Measurements from ENCODE around the gene BCAS1. TPM values are rescaled to one million over a fixed set of nuclear protein-coding genes. Genes with fewer than 3 reads are reported as not detected.
A peak's percentile ranks its signal among the peaks of the same experiment; 100 is the strongest.

BCAS1 gene
- polyA plus RNA-seq, 5 donors = 0.54 to 1.2 (median 0.85) TPM

DNA sequence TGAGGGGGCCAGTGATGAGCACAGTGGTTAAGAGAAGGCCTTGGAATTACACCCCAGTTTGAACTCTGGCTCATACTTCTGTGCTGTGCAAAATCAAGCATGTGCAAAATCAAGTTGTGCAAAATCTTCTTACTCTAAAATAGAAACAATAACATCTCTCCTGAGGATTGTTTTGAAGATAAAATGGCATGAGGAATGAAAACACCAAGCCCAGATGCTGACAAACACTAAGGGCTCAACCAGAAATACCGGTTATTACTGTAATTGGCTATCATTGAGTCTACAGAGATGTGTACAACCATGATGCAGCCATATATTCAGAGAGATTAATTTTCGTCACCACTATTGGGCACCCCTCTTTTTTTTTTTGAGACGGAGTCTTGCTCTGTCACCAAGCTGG lies 5.9 kb upstream of the BCAS1 start:
- no peak for DNase-seq

DNA sequence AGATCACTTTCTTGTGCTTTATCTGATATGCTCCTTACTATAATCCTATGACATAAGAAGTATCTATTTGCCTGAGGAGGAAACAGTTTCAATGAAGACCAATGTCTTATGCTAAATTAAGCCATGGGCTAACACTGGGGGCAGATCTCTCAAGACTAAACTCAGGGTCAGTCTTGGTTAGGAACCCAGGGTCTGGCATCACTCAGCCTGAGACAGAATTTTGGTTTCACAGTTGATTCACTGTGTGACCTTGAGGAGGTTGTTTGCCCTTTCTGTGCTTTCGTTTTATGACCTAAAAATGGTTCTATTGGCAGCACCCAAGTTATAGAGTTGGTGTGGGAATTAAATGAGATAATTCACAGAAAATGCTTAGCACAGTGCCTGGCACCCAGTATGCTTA lies 4.9 kb upstream of the BCAS1 start:
- no peak for DNase-seq

DNA sequence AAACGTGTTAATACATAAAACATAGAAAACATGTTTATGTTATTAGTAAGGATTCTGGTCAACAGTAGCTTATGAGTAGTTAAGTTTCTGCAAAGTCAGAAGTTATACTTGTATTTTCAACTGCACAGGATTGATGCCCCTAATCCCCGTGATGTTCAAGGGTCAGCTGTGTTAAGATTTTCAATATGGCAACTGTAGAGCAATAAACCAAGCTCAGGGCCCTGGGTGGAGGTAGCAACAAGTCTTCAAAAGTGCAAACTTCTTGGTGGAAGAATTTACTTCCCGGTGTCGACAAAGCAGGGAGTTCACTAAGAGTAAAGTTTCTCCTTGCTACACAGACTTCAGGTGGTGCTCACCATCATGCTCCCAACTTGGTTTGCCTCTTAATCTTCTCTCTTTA lies 4.1 kb upstream of the BCAS1 start:
- DNase-seq = no peak

DNA sequence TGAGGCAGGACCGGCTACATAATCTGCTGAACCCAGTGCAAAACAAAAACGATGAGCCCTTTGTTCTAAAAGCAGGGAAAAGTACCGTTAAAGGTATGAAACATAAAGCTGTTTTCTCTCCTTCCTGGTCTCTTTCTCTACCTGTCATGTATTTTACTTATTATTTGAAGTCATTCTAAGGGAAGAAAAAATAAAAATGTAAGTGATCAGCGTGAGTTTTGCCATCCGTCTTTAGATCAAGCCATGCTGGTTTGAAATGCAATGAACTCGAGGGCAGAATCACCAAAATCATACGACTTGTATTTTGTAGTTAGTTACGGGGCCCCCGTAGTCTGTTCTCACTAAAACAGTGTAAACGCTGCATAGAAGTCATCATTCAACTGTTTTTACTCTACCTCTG lies 2.9 kb upstream of the BCAS1 start:
- no peak for DNase-seq

DNA sequence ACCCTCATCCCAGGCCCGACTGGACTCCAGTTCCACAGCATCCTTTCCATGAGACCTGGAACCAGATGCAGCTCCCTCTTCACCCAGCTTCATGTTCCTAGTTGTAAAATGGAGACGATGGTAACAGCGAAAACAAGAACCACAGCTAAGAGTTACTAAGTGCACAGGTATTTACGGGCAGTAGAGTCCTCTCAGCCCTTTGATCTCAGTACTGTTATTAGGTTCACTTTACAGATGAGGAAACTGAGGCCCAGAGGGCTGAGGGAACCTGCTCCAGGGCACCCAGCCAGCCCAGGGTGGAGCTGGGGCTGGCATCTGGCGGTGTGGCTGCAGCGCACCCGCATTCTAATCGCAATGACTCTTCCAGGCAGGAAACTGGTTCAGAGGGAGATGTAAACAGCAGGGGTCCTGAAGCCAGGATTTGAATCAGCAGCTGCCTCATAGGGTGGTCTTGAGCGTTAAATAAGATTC lies 858 bp downstream of the BCAS1 start:
- no peak for DNase-seq

DNA sequence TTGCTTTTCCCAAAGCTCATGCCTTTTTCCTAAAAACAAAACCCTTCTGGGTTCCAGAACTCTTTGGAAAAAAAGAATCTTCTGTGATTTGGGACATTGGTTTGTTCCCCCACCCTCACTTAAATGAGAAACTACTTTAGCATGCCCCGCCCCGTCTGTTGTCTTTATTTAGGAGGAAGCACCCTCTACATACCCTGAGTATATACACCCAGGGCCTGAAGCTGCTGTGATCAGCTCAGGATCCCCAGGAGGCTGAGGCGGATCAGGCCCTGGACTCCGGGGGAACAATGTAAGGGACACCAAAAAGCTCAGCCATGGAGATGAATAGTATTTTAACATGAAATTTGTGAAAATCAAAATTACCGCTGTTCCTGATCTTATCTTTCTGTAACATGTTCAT lies 1.4 kb downstream of the BCAS1 start:
- DNase-seq = no peak

DNA sequence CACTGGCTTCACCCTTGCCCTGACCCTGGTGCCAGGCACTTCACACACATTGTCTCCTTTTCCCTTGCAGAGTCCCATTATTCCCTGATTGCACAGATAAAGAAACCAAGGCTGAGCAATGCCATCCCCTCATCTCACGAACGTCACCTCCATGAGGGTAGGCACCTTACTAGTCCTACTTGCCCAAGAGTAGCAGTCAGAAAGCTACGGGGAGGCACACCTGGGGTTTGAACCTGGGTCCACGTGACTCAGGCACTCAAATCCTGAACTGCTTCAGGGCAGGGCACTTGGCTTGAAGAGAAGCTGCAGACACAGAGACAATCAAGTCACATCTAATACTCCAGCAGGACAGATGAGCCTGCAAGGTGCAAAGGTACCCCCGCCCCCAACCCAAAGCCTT lies 1.9 kb downstream of the BCAS1 start:
- no peak for DNase-seq

DNA sequence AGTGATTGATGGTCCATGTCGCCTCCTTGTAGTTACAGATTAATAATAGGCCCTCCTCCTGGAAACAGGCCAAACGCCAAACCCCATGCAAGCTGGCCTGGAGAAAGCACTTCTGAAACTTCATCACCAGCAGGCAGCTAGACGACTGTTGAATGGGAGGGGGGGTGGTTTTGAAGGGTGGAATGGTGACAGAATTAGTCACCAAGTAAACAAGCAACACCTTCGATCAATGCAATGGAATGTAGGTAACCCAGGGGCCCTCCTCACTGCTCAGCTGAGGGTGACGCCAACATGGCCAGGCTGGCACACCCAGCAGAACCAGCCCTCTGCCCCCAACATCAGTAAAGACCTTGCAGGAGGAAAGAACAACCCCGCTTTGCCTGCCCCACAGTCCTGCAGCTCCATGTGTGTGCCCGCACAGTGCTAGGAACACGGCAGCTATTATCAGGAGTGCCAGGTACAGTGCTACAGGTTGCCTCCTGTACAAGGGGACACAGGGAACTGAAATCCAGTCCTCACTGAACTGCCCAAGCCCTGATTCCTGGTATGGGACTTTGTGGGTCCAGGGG lies 2.7 kb downstream of the BCAS1 start:
- DNase-seq = peak; percentile 42 to 63

DNA sequence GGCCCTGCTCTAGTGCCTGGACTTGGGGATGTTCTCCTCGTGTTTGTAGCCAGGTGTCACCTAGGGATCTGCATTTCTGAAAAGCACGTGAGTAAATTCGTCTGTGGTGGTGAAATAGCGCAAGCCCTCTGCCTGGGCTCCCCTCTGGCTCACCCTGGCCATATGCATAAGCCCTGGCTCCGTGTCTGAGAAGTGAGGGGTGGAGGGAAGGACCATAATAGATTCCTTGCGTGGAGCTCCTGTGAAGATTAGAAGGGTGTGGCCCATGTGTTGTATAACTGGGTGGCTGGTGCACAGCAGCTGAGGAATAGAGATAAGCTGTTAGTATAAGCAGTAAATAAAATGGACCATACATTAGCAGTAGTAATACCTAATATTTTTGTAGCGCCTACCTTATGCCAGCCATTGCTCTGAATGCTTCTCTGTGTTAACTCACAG lies 4.8 kb downstream of the BCAS1 start:
- no peak for DNase-seq

DNA sequence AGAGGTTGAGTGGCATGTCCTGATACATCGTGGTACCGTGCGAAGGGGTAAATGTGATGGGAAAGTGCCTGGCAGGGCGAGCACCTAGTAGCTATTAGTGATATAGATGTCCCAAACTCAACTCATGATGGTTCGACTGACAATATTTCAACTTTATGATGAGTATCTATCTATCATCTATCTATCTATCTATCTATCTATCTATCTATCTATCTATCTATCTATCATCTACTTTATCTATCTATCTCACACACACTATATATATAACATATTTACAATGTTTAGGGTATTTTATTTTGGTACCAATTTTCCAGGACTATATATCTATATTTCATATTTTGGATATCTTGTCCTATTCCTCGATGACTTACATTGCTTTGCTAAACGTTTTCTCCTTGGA lies 5.5 kb downstream of the BCAS1 start:
- no peak for DNase-seq

DNA sequence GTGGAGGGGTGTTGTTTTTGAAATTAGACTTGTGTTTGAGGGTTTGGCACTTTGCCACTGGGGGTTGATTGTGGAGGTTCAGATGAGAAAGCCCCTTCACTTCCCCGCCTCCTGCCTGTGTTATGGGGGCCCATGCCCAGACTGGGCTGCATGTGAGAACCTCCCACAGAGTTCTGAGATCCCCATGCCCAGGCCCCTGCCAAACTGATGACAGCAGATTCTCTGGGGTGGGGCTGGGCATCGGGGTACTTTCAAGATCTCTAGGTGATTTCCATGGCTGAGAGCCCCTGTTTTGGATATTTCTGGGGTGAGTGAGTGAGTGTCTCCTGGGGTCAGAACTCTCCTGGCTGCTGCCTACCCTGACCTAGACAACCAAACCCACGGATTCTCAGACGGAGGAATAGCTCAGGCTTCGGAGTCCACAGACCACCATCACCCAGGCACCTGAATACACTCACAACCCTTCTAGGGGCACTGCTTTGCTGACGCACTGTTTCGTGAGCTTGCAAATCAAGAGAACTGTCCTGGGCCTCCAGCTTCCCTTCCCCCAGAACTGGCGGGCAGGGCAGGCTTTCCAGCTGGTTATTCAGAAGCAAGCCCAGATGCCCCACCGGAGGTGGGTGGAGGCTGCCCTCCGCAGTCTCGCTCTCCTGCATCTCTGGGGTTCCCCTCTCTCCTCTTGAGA lies 6.3 kb downstream of the BCAS1 start:
- DNase-seq = no peak

DNA sequence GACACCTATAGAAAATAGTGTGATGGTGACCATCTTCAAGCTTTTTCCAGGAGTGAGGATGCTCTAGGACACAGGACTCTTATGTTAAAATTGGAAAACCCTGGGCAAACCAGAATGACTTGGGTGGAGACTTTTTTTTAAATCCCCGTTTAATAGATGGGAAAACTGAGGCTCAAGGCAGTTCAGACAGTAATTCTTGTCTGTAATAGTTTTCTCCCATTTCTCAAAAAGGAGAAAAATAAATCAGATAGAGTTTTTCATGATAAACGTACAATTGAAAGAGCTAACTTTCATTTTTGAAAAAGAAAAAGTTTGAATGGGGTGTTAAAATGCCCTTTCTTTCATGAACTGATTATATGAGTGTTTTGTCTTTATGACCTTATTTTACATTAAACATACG lies 6.8 kb downstream of the BCAS1 start:
- DNase-seq = no peak

DNA sequence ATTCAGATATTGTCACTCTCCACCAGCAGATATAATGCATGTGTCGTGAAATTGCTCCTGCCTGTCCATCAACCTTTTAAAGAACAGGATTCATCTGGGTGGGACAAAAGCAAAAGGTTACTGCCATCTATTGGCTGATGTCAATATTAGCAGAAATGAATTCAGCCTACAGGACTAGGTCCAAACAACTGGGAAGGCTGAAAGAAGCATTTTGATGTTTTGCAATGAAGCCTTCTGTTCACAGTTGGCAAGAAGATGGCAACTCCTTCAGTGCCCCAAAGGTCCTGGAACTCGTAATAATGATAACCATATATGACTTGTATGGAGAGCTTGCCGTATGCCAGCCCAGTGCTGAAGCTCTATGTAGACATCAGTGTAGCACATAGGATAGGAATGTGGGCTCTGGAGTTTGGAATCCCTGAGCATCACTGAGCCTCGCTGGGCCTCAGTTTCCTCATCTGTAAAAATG lies 7.5 kb downstream of the BCAS1 start:
- peak in 1 of 2 donors; percentile 32 for DNase-seq

DNA sequence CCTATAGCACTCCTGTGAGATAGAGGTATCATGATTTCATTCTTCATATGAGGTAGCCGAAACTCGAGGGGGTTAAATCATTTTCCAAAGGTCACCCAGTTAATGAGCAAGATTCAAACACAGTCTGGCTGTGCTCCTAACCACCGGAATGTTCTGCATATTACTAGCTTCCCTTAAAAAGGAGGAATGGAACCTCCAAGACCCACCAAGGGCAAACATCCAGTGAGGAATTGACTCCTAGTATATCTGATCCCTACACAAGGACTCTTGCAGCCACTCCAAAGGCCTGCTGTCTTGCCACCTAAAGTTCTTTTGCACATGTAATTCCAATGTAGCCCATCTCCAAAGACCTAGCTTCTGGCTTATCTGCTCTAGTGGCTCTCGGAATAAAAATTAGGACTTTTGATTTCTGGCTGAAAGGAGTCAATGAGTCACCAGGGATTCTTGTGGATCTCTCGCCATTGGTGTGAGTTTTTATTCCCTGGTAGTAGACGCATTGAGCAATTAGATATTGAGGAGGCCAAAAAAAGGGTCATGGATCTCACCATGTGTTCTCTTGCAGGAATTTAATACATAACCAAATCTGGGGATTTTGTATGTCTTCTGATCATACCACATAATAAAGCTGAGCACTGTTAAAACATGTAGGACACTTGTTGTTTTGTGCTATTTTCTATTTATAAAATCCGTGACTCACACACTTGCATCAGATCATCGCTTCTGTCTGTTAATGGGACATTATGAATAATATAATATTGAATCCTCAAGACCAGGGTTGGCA lies 9.1 kb downstream of the BCAS1 start:
- DNase-seq = no peak

DNA sequence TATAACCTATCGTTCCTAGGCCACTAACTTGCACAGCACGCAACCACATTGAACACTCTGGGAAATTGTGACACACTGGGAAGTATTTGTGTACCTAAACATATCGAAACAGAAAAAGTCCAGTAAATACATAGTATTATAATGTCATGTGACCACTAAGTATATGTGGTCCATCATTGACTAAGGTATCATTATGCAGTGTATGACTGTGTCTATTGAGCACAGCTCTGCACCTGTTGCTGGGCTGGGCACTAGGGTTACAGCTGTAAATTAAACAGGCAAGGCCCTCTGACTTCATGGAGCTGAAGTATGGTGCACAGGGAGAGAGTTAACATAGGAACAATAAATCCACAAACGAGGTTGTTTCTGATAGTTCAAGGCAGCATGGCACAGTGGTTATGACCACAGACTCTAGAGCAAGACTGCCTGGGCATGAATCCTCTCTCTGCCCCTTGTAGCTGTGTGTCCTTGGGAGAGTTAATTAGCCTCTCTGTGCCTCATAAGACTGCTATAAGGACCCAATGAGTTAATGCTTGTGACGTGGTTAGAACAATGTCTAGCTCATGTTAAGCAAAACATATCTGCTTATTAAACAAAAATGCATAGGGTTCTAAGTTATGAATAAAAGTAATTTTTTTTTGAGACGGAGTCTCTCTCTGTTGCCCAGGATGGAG lies 10.6 kb downstream of the BCAS1 start:
- no peak for DNase-seq

DNA sequence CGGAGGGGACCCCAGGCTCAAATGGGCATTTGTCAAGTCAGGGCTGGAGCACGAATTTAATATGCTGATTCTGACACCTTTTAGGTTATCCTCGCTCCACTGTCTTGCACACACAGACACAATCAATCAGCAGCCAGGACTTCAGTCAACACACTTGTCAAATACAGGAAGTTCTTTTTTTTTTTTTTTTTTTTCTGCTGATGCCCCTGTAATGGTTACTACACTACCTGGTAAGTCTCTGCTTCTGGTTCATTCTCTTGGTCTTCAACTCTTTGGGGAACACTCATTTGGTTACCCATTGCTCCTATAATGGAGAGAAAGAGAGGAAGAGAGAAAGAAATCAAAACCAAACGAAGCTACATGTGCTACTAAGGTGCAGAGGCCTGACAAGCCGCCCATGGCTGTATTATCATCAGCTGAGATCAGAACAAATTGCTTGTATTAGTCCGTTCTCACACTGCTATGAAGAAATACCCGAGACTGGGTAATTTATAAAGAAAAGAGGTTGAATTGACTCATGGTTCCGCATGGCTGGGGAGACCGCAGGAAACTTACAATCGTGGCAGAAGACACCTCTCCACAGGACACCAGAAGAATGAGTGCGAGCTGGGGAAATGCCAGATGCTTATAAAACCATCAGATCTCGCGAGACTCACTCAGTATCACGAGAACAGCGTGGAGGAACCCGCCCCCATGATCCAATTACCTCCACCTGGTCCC lies 11.8 kb downstream of the BCAS1 start:
- DNase-seq = no peak

DNA sequence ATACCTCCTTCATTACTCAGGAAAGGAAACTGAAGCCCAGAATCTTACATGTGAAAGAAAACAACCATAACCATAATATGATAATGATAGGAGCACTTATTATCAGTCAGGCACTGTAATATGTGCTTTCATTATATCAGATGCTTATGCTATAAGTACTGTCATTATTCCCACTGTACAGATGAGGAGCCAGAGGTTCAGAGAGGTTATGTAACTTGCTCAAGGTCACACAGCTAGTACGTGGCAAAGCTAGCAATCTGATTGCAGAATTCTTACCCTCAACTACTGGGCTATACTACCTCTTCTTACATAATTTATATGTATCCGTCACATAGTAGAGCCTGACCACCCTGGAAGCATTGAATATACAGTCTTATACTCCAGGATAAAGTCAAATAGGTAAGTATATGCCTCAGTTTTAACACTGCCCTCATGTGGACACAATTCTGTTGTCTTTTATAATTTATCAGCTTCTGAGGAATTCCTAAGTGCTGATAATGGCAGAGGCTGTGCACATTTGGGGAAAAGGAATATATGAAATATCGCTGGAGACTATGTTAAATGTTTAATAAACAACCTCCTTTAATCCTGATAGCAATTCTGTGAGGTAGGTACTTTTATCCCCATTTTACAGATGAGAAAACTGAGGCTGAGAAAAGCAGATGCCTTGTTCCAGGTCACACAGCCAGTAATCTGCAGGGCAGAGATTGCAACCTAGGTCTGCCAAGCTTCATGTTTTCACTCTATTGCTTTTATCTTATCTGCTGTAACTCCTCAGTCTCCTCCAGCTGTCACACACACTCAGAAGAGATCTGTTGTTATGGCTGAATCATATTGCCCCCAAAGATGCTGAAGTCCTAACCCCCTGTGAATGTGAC lies 13.4 kb downstream of the BCAS1 start:
- no peak for DNase-seq

DNA sequence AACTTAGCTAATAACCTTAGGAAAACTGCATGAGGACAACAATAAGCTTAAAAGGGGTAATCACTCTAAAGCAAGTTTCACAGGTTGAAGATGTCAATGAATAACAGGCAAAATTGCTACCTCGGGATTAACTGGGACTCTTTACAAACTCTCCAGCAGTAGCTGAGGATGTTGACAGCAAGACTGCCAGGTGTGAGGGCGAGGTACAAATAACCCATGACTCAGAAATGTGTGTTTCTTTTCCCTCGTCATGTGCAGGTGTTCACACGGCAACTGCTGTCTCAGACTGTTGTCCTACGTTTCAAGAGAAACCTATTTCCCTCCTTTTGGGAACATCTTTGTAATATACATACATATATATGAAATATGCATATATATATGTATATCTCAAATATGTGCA lies 15.9 kb downstream of the BCAS1 start:
- DNase-seq = no peak

DNA sequence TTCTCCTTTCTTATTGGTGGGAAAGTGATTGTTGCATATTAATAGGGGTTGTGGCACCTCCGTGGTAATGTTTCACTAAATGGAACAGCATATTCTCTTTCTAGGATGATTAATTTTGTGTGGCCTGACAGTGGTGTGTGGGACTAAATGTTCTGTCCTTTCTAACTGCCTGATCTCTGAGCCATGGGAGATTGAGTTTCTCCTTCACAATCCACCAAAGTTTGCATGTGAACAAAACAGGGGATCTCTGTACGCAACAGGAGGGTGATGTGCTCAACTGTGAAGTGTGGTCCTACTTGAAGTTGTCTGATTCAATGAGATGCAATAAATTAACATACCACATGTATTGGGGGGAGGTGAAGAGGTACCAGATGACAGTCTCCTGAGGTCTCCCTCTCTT lies 19.3 kb downstream of the BCAS1 start:
- DNase-seq = no peak

DNA sequence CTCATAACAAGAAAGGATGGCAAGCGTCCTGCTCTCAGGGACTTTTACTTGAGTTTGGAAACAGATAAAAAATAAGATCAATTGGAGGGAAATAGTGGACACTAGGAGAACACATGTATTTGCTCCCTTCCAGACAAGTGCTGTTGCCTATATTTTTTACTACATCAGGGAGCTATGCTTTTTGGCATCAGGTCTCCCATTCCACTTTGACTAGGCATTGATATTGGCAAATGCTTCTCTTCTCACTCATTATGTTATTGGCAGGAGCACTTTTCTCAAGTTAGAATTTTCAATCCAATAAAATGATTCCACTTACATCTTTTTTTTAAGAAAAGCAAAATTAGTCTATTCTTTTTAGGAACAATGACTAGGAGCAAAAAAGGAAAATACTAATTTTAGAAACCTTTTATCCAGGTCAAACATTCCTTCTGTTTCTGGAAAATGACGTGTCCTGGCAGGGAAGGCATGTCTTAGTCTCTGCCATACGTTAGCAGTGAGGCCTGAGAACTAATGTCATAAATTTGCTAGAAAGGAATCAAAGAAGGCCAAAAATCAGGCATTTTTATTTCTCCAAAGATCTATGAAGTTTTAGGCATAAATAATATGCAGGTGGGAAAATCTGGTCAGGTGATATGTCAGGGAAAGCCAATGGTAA lies 21.4 kb downstream of the BCAS1 start:
- DNase-seq = no peak
